Mesothelial cell of epicardium (in vitro differentiated cells): Measurements from ENCODE around the gene PFDN5. TPM values are rescaled to one million over a fixed set of nuclear protein-coding genes. Genes with fewer than 3 reads are reported as not detected.

Experiments used
- DNase-seq, 2 experiments: peaks; one replicate each; pipeline ENCODE4 v3.0.0; 2021; ENCODE audit warnings: low spot score in 2 of 2; ENCODE audit not compliant: unreplicated experiment in 2 of 2
- H3K27ac Mint-ChIP-seq: 2 replicates; pipeline ENCODE4 v1.8.0; 2021; ENCODE audit warnings: mixed read lengths
- H3K27me3 Mint-ChIP-seq: 2 replicates; pipeline ENCODE4 v1.8.0; 2021; ENCODE audit warnings: low read depth, mixed read lengths
- H3K36me3 Mint-ChIP-seq: 2 replicates; pipeline ENCODE4 v1.8.0; 2021; ENCODE audit warnings: mixed read lengths
- H3K4me1 Mint-ChIP-seq: 2 replicates; pipeline ENCODE4 v1.8.0; 2021; ENCODE audit warnings: mixed read lengths
- H3K4me3 Mint-ChIP-seq: 2 replicates; pipeline ENCODE4 v1.8.0; 2021; ENCODE audit warnings: mild to moderate bottlenecking, moderate library complexity, mixed read lengths
- H3K9me3 Mint-ChIP-seq: 2 replicates; pipeline ENCODE4 v1.8.0; 2021; ENCODE audit warnings: mixed read lengths
- total RNA-seq: library from RNA; stranded (reverse); gene quantifications from 3 replicates; pipeline ENCODE4 v1.2.1, GENCODE V29; 2021
- TF ChIP-seq, protein P1 (sequence below): fragments of 200-600 bp; sonication (generic); IDR thresholded peaks from one replicate; pipeline ENCODE4 v1.5.0; 2021; ENCODE audit warnings: antibody characterized with exemption; ENCODE audit not compliant: unreplicated experiment

PFDN5 gene
- total RNA-seq, 1 donor from 2014 or later, result 339 TPM

DNA sequence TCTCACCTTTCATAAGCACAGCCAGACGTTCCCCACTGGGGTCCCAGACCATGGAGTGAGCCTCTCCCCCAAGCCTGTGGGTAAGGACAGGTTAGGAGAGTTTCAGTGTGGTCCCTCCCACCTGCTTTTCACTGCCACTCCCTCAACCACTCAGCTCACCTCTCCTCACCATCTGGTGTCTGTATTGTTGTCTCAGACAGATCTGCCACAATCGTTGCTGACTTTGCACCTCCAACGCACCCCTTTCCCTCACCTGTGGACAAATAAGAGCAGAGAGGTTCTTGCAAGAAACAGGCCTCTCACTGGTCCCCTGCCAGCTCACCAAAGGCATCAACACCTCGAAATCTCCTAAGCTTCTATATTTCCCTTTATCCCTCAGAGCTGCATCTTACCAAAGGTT is 12.9 kb downstream of the PFDN5 start:
- Mint-ChIP-seq H3K4me1 (no peaks in the 10 kb centered on the region), H3K9me3 (no peaks in the 10 kb centered on the region), H3K4me3 (no peak overlapping the region), H3K36me3 (peaks cover 26% of the 10 kb centered on the region), H3K27me3 (no peaks in the 10 kb centered on the region), H3K27ac (no peak overlapping the region)
- no peak for DNase-seq
- TF ChIP-seq, protein P1, sequence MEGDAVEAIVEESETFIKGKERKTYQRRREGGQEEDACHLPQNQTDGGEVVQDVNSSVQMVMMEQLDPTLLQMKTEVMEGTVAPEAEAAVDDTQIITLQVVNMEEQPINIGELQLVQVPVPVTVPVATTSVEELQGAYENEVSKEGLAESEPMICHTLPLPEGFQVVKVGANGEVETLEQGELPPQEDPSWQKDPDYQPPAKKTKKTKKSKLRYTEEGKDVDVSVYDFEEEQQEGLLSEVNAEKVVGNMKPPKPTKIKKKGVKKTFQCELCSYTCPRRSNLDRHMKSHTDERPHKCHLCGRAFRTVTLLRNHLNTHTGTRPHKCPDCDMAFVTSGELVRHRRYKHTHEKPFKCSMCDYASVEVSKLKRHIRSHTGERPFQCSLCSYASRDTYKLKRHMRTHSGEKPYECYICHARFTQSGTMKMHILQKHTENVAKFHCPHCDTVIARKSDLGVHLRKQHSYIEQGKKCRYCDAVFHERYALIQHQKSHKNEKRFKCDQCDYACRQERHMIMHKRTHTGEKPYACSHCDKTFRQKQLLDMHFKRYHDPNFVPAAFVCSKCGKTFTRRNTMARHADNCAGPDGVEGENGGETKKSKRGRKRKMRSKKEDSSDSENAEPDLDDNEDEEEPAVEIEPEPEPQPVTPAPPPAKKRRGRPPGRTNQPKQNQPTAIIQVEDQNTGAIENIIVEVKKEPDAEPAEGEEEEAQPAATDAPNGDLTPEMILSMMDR, result no peak

- Mint-ChIP-seq H3K27me3 (no peaks in the 10 kb centered on the region), H3K4me3 (no peak overlapping the region)
Measured at GRCh38 chr12:53313996-53314395, 18.7 kb downstream of the PFDN5 start.

DNA sequence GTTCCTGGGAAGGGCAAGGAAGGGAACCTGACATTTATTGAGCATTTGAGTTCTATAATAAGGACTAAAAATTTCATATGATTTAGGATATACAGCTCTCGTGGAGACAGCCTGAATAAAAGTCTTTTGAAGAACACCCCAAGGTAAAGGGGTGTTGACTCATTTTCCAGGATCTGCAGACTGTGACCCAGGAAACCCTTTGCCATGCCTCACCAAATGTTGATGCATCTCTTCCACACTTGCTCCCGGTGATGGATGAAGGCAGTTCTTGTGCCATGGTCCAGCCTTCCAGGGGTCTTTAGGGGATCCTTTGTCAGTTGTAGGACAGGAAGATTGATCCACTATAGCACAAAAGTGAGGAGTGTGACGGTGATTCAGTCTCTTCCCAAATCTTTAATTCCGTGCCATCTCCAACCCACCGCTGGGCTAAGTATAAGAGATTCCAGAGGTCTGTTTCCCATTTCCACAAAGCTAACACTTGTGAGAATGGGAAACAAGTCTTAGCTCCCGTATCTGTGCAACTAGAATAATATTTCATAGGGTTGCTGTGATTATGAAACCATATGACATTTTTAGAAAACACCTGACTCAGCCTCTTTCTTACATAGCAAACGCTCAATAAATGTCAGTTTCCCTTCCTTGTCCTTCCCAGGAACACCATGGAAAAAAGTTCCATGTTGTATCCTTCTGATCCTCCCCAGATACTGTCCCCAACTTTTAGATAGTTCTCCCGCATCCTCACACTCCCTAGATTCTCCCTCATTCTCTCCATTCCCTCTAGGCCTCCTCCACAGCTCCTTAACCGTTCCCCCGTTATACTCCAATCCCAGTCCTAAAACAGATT is 25.2 kb downstream of the PFDN5 start:
- peaks cover 24% of the 10 kb centered on the region for H3K4me1 Mint-ChIP-seq
- TF ChIP-seq, protein P1, result no peak

More at GRCh38 chr12:53313996-53314395, 18.7 kb downstream of the PFDN5 start:
- H3K4me1 Mint-ChIP-seq, result no peaks in the 10 kb centered on the region
- TF ChIP-seq, protein P1, result no peak
- H3K36me3 Mint-ChIP-seq, result peaks cover 34% of the 10 kb centered on the region
- DNase-seq, result no peak
- H3K9me3 Mint-ChIP-seq, result no peaks in the 10 kb centered on the region
- no peak overlapping the region for H3K27ac Mint-ChIP-seq

DNA sequence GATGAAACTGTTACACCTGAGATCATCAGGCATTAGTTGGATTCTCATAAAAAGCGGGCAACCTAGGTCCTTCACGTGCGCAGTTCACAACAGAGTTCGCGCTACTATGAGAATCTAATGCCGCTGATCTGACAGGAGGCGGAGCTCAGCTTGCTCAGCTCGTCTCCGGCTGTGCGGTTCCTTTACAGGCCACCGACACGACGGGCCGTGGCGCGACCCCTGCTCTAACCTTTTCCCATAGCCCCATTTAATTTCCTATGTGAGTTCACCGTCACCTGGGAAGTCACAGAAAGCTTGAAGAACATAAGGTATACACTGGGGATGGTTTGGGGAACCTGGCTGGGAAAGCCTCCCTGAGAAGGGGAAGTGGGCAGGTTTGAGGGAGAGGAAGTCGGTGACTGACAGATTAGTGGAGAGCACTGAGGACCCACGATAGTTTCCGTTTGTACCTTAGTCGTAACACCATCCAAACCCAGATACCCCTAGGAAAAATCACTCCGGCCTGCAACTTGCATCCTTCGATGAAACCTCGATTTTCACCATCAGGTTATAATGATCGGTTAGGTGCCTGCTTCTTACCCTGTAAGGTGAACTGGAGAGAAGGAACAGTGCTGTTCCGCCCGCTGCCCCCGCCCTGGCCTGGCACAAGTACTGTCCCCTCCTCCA is 28.9 kb downstream of the PFDN5 start:
- Mint-ChIP-seq H3K36me3 (no peaks in the 10 kb centered on the region), H3K4me1 (peaks cover 27% of the 10 kb centered on the region), H3K27ac (peak overlapping the region; percentile 93)

More for the DNA sequence above, 25.2 kb downstream of the PFDN5 start:
- Mint-ChIP-seq H3K4me3 (peak overlapping the region; percentile 92), H3K36me3 (peaks cover 11% of the 10 kb centered on the region), H3K27ac (peak overlapping the region; percentile 97), H3K9me3 (no peaks in the 10 kb centered on the region), H3K27me3 (no peaks in the 10 kb centered on the region)
- no peak for DNase-seq

DNA sequence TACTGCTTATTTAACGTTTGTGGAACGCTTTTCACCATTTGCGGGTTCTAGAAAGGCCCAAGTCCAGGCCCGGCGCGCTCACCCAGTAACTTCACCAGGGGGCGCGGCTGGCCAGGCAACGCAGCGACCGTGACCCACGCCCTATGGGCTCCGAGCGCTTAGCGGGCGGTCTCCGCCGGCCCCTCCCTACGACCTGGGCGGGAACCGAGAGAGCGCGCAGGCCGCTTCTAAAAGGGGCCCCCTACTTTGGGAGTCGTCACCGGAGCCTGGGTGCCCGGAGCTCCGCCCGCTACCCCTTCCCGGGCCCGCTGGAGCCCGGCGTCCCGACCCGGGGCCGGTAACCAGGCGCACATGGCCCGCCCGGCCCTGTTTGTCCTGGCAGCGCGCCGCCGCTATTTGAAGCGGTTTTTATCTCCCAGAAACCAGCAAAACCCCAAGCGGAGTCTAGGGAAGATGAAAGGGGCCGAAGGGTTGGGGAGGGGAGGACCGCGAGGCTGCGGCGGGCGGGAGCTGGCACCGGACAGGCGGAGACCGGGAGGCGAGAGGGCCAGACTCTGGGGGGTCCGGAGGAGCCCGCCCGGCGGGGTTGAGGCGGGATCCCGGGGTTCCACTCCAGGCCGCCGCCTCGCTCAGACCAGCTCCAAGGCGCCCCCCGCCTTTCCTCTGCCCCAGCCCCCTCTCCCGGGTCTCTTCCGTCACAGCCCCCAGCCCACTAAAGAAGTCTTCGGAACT is 29.6 kb downstream of the PFDN5 start:
- H3K9me3 Mint-ChIP-seq, result no peaks in the 10 kb centered on the region
- peak overlapping the region; percentile 93 for H3K27ac Mint-ChIP-seq
- peak overlapping the region; percentile 63 for H3K4me3 Mint-ChIP-seq
- no peaks in the 10 kb centered on the region for H3K36me3 Mint-ChIP-seq
- H3K27me3 Mint-ChIP-seq, result peaks cover 28% of the 10 kb centered on the region
- H3K4me1 Mint-ChIP-seq, result peaks cover 27% of the 10 kb centered on the region
- DNase-seq, result peak; percentile 69 to 85
- TF ChIP-seq, protein P1, result peak; percentile 69

More for the DNA sequence above, 28.9 kb downstream of the PFDN5 start:
- Mint-ChIP-seq H3K4me3 (peak overlapping the region; percentile 63), H3K27me3 (peaks cover 26% of the 10 kb centered on the region), H3K9me3 (no peaks in the 10 kb centered on the region)
- TF ChIP-seq, protein P1, result no peak
- DNase-seq, result no peak
